Lower lobe of right lung (tissue), 2 donors: ENCODE measurements around the gene ST8SIA5. TPM values are rescaled to one million over a fixed set of nuclear protein-coding genes. Genes with fewer than 3 reads are reported as not detected.
A peak's percentile ranks its signal among the peaks of the same experiment; 100 is the strongest.

Source experiments
- ATAC-seq, 2 donors: fragments of 200-7000 bp; cut with Tn5 transposase; one replicate each; pipeline ENCODE4 v1.9.1; 2020 to 2022; ENCODE audit warnings: mild to moderate bottlenecking in 2 of 2, moderate library complexity in 2 of 2
- DNase-seq: peaks from one replicate; pipeline ENCODE4 v3.0.0-alpha.2; 2020
- H3K27ac ChIP-seq: fragments of 200-600 bp; one replicate; pipeline ENCODE4 v1.8.0; 2022
- H3K27me3 ChIP-seq: fragments of 200-600 bp; one replicate; pipeline ENCODE4 v1.8.0; 2022; ENCODE audit warnings: low read depth
- H3K36me3 ChIP-seq: fragments of 200-600 bp; one replicate; pipeline ENCODE4 v1.8.0; 2022; ENCODE audit warnings: mild to moderate bottlenecking
- H3K4me1 ChIP-seq: fragments of 200-600 bp; one replicate; pipeline ENCODE4 v1.8.0; 2022
- H3K4me3 ChIP-seq: fragments of 200-600 bp; one replicate; pipeline ENCODE4 v1.8.0; 2022; ENCODE audit warnings: mild to moderate bottlenecking
- H3K9me3 ChIP-seq: fragments of 200-600 bp; one replicate; pipeline ENCODE4 v1.8.0; 2022
- intact Hi-C: fragments of 100-400 bp; cut with DNase I; formaldehyde crosslinking; loops from one replicate; pipeline ENCODE4 v1.11.0; 2022
- total RNA-seq: library from RNA; stranded (reverse); fragmentation: NEBNext Ultra II Directional; extraction: Animal tissue kit (Norgen Biotek cat#: 25700); gene quantifications from one replicate; pipeline ENCODE4 v1.2.1, GENCODE V29; 2021
- TF ChIP-seq, protein P1 (sequence below): fragments of 200-600 bp; IDR thresholded peaks from one replicate; pipeline ENCODE4 v1.8.0; 2022; ENCODE audit warnings: antibody characterized with exemption, mild to moderate bottlenecking
- donor health status: DM: no; HTN: yes; CAD: no; lungs with severe emphysema.

The ST8SIA5 gene
- total RNA-seq, 1 donor from 2014 or later, result not detected

- ATAC-seq (no peak), DNase-seq (no peak)
- Histone ChIP-seq H3K4me1 (no peaks in the 10 kb centered on the region), H3K27ac (no peak overlapping the region), H3K36me3 (no peaks in the 10 kb centered on the region), H3K9me3 (no peaks in the 10 kb centered on the region), H3K27me3 (no peaks in the 10 kb centered on the region), H3K4me3 (no peak overlapping the region)
- intact Hi-C loops, result no loop called here
- TF ChIP-seq, protein P1, sequence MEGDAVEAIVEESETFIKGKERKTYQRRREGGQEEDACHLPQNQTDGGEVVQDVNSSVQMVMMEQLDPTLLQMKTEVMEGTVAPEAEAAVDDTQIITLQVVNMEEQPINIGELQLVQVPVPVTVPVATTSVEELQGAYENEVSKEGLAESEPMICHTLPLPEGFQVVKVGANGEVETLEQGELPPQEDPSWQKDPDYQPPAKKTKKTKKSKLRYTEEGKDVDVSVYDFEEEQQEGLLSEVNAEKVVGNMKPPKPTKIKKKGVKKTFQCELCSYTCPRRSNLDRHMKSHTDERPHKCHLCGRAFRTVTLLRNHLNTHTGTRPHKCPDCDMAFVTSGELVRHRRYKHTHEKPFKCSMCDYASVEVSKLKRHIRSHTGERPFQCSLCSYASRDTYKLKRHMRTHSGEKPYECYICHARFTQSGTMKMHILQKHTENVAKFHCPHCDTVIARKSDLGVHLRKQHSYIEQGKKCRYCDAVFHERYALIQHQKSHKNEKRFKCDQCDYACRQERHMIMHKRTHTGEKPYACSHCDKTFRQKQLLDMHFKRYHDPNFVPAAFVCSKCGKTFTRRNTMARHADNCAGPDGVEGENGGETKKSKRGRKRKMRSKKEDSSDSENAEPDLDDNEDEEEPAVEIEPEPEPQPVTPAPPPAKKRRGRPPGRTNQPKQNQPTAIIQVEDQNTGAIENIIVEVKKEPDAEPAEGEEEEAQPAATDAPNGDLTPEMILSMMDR, result no peak
These were observed 36.8 kb downstream of the ST8SIA5 start for GRCh38 chr18:46720092-46720491.

- no peak overlapping the region for H3K4me3 ChIP-seq
- no peaks in the 10 kb centered on the region for H3K9me3 ChIP-seq
- H3K4me1 ChIP-seq, result no peaks in the 10 kb centered on the region
- no peak overlapping the region for H3K27ac ChIP-seq
- no peaks in the 10 kb centered on the region for H3K36me3 ChIP-seq
- no peak for ATAC-seq
- TF ChIP-seq, protein P1, result no peak
- intact Hi-C loops, result no loop called here
- H3K27me3 ChIP-seq, result no peaks in the 10 kb centered on the region
- DNase-seq, result no peak
These were observed 37.5 kb downstream of the ST8SIA5 start for GRCh38 chr18:46719388-46719787.

DNA sequence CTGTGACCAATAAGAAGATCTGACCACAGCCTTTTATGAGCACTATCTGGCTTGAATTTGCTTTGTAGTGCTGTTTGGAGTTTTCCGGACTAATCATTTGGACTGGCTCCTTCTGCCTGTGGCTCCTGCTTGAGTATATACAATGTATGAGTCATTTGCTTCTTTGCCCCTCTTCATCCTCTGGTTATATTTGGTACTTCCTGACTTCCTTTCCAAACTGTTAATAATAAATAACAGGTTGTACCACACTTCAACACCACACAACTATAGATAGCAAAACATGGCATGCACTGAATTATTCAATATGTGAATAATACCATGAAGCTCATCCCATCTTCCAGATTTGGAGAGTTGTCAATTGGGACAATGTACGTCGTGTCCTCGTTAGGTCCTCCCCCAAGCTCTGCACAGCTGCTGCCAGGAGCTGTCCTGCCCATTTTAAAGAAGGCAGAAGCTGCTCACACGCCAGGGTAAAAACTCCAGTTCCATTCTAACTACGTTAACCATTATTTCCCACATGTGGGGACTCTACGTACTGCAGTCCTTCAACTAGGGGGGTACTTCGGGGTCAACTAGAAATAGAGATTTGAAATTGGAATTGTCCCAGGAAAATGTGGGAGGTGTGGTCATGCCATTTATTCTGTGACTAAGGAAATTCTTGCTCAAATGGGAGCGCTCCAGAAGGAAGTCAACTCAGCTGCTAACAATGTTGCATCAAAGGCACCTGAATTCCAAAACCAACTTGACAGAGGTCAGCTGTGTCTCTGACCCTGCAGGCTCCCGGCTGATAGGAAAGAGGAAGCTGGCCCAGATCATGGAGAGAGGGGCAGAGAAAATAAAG is 38.1 kb downstream of the ST8SIA5 start:
- DNase-seq (no peak), ATAC-seq (peak; percentile 28 to 48)
- H3K4me1 ChIP-seq, result no peaks in the 10 kb centered on the region
- no peaks in the 10 kb centered on the region for H3K27me3 ChIP-seq
- TF ChIP-seq, protein P1, result no peak
- intact Hi-C loops, result no loop called here
- H3K36me3 ChIP-seq, result no peaks in the 10 kb centered on the region
- H3K27ac ChIP-seq, result no peak overlapping the region
- no peak overlapping the region for H3K4me3 ChIP-seq
- H3K9me3 ChIP-seq, result no peaks in the 10 kb centered on the region

GRCh38 chr18:46716827-46717226 is 40.0 kb downstream of the ST8SIA5 start:
- no peak overlapping the region for H3K4me3 ChIP-seq
- H3K9me3 ChIP-seq, result no peaks in the 10 kb centered on the region
- TF ChIP-seq, protein P1, result no peak
- DNase-seq, result no peak
- no peak for ATAC-seq
- H3K27me3 ChIP-seq, result no peaks in the 10 kb centered on the region
- H3K36me3 ChIP-seq, result no peaks in the 10 kb centered on the region
- H3K27ac ChIP-seq, result no peak overlapping the region
- intact Hi-C loops, result no loop called here
- no peaks in the 10 kb centered on the region for H3K4me1 ChIP-seq

DNA sequence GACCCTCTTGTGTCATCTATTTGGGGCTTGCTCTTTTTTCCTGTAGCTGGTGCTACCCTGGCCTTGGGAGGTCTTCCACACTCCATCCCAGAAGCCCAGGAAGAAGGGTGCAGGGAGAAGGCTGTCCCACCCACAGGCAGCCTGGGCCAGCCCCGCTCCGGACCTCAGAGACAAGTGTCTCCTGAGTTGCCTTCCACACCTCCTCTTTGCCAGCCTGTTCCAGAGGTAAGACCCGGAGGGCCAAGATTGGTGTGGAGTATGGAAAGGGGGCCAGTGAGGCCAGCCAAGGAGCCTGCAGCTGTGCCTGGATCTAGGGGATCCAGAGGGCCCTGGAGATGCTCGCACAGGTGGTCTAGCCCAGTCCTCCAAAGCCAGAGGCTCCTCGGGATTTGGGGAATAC is 40.5 kb downstream of the ST8SIA5 start:
- Histone ChIP-seq H3K4me1 (no peaks in the 10 kb centered on the region), H3K4me3 (no peak overlapping the region), H3K9me3 (no peaks in the 10 kb centered on the region), H3K36me3 (no peaks in the 10 kb centered on the region), H3K27ac (no peak overlapping the region), H3K27me3 (no peaks in the 10 kb centered on the region)
- TF ChIP-seq, protein P1, result no peak
- DNase-seq (no peak), ATAC-seq (no peak)
- intact Hi-C loops, result no loop called here
